SU-DHL-6 (cell line): ENCODE data around the gene EN1.

Experiments used
- EZH2phosphoT487 ChIP-seq: fragments of 200-600 bp; sonication (generic), shearing (Covaris generic); conservative IDR thresholded peaks from 2 replicates; pipeline ENCODE4 v1.6.1; 2018; ENCODE audit warnings: mild to moderate bottlenecking, antibody characterized with exemption, low read length, moderate library complexity, mixed read lengths
- TF ChIP-seq, protein P1 (sequence below): fragments of 200-600 bp; sonication (generic); IDR thresholded peaks from one replicate; pipeline ENCODE4 v1.5.1; 2017; ENCODE audit warnings: antibody characterized with exemption, mild to moderate bottlenecking, low read length, moderate library complexity; ENCODE audit not compliant: insufficient read depth, poor library complexity, severe bottlenecking

DNA sequence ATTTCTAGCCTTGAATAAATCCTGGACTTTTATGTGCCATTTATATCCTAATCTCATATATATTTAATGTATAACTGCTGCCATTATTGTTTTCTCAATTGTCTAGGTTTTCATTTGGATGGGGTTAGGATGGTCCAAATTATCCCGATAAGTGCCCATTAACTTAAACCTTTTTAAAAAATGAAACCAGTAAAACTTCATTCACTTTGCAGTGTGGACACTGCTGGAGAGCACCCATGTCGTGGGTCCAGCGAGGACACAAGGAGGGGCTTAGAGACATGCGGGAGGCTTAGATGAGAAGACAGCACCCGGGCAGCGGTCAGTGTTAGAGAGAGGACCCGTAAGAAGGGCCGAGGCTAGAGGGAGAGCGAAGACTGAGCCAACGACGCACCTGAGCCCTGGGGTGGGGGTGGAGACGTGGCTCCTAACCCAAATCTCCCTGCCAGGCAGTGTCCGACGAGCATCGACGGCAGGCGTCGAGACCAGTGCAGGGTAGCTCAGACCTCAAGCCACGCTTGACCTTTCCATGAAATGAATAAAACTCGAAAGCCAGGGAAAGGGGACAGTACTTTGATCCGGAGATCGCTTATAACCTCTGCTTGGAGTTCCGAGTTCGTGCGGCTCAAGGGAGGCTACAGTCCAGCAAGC, 9.0 kb upstream of the EN1 start:
- TF ChIP-seq, protein P1, sequence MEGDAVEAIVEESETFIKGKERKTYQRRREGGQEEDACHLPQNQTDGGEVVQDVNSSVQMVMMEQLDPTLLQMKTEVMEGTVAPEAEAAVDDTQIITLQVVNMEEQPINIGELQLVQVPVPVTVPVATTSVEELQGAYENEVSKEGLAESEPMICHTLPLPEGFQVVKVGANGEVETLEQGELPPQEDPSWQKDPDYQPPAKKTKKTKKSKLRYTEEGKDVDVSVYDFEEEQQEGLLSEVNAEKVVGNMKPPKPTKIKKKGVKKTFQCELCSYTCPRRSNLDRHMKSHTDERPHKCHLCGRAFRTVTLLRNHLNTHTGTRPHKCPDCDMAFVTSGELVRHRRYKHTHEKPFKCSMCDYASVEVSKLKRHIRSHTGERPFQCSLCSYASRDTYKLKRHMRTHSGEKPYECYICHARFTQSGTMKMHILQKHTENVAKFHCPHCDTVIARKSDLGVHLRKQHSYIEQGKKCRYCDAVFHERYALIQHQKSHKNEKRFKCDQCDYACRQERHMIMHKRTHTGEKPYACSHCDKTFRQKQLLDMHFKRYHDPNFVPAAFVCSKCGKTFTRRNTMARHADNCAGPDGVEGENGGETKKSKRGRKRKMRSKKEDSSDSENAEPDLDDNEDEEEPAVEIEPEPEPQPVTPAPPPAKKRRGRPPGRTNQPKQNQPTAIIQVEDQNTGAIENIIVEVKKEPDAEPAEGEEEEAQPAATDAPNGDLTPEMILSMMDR: no peak
- TF ChIP-seq EZH2phosphoT487: no peak
